Measurements from ENCODE around the gene CLUH.
A peak's percentile ranks its signal among the peaks of the same experiment; 100 is the strongest.

The CLUH gene, protein sequence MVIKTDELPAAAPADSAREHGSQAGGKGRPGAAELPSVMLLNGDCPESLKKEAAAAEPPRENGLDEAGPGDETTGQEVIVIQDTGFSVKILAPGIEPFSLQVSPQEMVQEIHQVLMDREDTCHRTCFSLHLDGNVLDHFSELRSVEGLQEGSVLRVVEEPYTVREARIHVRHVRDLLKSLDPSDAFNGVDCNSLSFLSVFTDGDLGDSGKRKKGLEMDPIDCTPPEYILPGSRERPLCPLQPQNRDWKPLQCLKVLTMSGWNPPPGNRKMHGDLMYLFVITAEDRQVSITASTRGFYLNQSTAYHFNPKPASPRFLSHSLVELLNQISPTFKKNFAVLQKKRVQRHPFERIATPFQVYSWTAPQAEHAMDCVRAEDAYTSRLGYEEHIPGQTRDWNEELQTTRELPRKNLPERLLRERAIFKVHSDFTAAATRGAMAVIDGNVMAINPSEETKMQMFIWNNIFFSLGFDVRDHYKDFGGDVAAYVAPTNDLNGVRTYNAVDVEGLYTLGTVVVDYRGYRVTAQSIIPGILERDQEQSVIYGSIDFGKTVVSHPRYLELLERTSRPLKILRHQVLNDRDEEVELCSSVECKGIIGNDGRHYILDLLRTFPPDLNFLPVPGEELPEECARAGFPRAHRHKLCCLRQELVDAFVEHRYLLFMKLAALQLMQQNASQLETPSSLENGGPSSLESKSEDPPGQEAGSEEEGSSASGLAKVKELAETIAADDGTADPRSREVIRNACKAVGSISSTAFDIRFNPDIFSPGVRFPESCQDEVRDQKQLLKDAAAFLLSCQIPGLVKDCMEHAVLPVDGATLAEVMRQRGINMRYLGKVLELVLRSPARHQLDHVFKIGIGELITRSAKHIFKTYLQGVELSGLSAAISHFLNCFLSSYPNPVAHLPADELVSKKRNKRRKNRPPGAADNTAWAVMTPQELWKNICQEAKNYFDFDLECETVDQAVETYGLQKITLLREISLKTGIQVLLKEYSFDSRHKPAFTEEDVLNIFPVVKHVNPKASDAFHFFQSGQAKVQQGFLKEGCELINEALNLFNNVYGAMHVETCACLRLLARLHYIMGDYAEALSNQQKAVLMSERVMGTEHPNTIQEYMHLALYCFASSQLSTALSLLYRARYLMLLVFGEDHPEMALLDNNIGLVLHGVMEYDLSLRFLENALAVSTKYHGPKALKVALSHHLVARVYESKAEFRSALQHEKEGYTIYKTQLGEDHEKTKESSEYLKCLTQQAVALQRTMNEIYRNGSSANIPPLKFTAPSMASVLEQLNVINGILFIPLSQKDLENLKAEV (N-terminal part only)

DNA sequence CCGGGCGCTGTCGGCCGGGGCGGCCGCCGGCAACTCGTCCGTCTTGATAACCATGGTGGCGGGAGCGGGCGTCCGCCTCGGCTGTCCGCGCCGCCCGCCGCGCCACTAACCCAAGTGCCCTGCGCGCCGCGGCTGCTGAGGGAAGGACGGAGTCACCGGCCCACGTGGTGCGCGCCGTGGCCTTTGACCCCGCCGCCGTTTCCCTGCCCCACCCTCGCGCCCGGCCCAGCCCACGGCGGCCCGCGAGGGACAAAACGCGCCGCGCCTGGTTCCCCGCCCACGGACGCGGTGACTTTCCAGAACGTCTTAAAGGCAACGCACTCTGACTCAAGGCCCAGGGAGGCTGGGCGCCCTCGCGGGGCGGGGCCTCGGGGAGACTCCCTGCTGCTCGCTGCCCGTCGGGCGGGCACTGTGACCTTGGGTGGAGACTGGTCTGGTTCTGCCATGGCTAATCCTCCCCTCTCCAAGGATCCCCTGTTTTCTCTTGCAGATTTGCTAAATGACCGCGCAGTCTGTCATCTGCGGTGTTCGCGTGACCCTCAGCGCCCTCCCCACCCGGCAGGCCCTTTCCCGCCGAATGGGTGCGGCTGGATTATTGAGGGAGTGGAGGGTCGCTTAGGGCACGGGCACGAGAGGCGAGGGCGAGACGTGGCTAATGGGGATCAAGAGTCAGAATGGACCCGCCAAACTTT, at the start of gene CLUH:
TSS of gene CLUH (minus strand) at position 157 of the 692 bp plus-strand sequence. CDS start at position 54, 103 bp downstream.
- FAIRE-seq, result peak; percentile 82

DNA sequence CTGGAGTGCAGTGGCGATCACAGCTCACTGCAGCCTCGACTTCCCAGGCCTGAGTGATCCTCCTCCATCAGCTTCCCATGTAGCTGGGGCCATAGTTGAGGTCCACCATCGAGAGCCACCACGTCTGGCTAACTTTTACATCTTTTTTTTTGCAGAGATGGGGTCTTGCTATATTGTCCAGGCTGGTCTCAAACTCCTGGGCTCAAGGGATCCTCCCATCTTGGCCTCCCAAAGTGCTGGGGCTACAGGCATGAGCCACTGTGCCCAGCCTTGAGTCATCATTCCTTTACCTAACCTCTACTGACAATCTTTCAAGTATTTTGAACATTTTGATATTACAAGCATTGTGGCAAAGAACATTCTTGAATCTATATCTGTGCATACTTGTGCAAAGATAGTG, 47.3 kb upstream of the CLUH start:
- no peak for FAIRE-seq

DNA sequence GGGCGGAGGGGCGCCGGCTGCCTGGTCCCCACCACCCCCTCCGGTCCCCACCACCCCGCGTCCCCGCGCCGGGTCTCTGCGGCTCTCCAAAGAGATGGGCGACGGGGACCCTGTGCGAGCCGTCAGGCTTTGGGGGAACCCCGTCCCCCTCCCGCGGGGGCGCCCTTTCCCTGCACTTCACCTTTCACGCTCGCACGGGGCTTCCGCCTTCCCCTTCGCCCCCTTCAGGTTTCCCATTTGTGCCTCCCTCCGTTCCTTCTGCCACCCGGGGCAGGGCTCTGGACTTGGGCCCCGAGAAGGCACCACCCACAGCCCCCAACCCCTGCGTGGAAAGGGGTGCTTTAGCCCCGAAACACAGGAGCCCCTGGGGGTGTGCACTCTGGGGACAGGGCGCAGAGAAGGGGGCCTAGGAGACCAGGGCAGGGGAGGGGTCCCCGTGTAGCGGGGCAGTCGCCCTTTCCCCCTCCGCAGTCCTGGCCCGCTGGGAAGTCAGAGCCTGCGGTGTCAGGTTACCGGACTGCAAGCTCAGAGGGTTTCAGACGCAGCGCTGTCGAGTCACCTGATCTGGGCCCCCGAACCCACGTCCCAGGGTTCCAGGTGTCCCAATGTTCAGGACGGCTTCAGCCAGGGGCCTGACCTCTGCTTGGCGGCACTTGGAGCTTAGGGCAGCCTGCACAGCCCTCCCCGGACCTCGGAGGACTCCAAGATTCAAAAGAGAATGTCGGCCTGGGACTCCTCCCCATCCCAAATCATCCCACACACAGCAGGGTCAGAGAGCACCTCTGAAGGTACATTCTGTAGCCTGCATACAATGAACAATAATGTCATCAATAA, 44.5 kb upstream of the CLUH start:
- no peak for FAIRE-seq

DNA sequence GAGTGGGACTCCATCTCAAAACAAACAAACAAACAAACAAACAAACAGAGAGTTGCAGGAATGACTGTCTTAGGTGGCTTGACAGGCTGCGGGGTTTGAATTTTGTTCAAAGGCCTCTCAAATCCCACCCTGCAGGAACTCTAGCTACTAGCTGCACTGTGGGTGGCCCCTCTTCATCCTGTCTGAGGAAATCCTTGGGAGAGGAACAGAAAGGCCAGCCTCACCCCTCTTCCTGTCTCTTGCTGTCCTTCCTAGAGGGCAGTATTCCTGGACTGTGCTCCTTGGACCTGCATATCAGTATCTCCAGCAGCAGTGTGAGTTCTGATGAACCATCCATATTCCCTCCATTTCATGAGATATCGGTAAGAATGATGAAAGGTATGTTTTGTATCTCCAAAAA, 39.9 kb upstream of the CLUH start:
- no peak for FAIRE-seq

DNA sequence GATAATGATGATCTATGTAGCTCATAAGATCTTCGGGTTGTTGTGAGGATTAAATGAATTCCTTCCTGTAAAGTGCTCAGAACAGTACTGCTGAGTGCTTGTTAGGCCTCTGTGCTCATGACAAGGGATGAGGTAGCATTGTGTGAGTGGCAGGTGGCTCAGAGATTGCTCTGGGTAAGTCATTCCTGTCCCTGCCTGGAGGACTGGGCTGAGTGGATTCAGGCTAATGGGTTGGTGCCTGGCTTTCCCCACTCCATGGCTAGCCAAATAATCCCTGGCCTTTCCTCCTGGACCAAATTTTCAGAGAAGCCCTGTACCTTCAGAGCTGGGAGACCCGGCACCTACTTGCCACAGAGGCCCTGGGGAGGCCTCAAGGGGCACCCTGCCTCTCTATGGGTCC, 39.2 kb upstream of the CLUH start:
- no peak for FAIRE-seq

DNA sequence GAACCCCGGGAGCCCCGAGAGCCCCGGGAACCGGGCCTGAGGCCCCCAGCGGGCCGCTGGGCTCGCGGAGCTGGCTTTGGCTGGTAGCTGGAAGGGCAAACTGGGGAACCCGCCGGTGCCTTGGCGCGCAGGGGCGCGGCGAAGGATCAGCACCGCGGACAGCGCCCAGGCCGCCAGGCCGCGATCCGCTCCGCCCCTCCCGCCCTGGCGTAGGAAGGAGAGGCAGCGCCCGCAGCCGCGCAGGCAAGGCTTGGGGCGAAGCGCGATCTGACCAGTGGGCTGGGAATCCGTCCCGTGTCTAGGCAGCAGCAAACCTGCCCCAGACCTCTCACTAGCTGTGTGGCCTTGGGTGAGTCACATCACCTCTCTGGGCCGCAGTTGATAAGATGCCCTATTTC, 38.2 kb upstream of the CLUH start:
- FAIRE-seq, result no peak

DNA sequence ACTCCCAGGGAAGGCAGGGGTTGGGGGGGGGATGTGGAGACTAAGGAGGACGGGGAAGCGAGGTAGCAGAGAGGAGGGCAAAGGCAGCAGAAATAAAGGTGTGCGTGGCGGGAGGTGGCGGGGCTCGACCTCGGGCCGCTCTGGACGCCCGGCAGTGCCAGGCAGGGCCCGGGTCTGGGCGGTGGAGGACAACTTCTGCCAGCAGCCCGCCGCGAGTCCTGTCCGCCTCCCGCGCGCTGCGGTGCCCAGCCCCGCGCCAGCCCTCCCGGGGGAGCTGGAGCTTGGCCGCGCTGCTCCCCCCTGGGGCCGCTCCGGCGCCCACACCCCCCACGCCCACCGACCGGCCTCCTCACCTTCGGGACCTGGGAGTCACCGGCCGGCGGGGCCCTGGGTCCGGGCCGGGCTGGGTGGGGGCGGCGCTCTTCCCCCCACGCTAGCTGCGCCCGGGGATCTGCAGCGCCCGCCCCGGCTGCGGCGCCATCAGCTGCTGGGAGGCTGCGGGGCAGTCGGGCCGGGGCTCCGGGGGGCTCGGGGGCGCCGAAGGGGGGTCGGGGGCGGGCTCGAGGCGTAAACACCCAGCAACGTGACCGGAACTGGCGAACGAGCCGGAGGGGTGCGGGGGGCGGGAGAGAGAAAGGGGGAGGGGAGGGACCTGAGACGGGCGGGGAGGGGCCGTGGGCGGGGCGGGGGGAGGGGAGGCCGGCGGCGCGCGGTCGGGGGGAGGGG, 37.7 kb upstream of the CLUH start, which contains the start of gene CCDC92B:
TSS of gene CCDC92B (minus strand) at position 595 of the 726 bp plus-strand sequence. CDS start 14,507 bp downstream, outside the sequence.
- no peak for FAIRE-seq

DNA sequence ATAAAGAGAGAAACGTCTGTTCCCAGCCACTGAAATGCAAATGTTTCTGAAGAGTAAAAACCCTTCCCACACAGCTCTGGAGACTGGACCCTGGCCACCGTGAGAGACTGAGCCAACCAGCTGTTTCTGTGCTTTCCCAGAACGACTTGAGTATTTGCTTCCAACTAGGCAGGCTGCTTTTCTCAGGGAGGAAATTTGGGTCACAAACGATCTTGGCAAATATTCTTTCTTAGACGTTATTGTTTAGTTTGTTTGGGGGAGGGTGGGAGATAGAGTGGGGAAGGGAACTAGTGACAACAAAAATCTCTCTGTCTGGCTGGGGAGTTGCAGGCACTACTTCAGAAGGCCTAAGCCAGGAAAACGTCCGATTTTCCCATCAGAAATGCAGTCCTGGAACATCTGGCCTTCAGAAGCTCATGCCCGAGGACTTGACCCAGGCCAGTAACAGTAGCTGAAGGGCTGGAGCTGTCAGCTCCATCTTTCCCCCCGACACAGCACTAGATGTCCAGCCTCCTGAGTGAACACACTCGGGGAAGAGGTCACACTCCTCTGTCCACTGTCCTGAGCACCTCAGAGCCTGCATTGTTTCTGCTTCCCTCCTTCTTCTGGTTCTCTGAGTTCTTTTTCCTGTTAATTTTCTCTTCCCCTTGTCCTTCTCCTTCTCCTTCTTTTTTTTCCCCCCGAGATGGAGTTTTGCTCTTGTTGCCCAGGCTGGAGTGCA, 33.9 kb upstream of the CLUH start:
- FAIRE-seq, result no peak

DNA sequence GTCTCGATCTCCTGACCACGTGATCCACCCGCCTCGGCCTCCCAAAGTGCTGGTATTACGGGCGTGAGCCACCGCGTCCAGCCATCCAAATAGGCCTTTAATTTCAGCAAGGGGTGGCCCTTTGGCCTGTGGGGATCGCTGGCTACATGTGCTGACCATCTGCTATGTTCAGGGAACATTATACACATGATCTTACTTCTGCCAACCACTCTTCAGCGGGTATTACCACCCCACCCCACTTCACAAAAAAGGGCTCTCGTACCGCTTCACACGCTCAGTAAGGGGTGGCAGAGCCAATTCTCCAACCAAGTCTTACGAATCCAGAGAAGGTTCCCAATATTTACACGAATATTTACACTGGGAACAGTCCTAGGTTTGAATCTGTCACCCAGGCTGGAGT, 26.1 kb upstream of the CLUH start:
- no peak for FAIRE-seq

DNA sequence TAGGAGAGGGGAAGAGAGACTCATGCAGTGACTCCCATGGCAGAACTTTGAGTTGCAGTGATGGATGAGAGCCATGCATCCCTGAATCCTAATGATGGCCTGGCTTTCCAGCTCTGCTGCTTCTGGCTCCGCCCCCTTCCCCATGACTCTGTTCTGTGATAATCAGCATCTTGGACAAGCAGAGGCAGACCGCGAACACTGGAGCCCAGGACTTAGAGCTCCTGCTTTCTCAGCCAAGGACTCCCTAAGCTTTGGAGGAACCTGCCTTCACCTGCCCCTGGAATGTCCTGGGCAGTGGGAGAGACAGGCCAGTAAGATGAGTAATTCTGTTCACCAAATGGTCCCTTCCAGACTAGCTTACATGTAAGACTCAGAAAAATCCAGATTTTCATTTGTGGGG, 25.4 kb upstream of the CLUH start:
- no peak for FAIRE-seq

DNA sequence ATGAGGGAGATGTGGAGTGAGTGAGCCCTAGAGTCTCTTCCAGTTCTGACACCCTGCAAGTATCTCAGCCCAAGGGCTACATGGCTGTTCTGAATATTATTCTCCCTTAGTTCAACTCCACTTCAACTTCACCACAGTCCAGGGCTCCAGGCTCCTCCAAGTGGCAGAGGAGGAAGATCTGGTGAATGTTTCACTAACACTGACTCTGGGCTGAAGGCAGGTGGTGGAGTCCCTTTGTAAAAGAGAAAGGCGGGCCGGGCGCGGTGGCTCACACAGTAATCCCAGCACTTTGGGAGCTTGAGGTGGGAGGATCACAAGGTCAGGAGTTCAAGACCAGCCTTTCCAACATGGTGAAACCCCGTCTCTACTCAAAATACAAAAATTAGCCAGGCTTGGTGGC, 24.3 kb upstream of the CLUH start:
- FAIRE-seq, result no peak

DNA sequence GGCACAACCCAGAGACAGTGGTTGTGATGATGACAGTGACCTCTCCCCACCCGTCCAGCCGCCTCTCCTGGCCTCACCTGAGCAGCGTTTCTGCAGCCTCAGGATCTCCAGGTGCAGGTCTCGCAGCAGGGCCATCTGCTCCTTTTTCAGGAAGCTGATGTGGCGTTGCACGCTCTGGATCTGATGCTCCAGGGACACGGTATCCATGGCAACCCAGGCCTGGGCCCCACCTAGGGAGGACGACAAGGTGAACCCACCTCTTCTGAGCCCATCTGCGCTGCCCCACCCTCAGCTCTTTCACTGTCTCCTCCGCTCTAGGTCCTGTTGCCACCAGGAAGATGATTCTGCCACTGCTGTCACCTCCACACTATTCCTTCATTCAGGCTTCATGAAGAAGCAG, 23.4 kb upstream of the CLUH start:
- no peak for FAIRE-seq

DNA sequence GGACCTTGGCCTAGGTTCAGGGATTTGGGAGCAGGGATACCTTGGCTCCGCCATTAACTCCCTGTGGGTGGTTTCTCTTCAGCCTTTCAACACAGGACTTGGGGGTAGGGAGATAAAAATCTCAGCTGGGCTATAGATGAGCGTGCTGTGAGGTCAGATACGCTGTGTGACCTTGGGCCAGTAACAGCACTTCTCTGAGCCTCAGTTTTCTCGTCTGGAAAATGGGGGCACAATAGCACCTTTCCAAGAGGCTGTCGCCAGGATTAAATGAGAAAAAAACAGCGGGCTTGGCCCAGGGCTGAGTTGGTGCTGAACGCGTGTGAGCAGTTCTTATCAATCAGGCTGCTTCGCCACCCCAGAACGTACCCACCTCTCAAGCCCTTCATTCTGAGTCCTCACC, 20.2 kb upstream of the CLUH start:
- FAIRE-seq, result no peak

DNA sequence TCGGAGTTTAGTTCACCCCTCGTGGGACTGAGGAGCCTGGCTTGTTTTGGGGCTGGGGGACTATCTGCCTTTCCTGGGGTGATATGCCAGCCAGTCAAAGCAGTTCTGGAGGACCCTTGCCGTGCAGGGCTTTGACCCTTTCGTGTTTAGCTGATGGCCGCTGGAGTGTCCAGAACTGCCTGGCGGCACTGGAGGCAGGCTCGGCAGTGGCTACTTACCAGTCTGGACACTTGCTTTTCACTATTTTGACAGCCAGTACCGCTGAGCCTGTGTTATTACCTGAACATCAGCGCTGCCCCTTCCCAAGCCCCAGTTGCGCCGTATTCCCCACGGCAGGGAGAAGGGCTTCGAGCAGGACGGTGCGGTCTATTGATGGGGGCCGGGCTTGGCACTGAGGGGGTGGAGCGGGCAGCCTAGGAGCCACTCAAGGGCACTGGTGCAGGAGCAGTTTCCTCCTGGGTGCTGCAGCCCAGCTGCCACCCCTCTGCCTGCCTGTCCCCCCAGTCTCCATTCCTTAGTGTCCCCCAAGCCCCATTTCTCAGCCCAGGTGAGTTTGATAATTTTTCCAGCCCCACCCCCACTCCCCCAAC, 19.3 kb upstream of the CLUH start:
- FAIRE-seq, result no peak

DNA sequence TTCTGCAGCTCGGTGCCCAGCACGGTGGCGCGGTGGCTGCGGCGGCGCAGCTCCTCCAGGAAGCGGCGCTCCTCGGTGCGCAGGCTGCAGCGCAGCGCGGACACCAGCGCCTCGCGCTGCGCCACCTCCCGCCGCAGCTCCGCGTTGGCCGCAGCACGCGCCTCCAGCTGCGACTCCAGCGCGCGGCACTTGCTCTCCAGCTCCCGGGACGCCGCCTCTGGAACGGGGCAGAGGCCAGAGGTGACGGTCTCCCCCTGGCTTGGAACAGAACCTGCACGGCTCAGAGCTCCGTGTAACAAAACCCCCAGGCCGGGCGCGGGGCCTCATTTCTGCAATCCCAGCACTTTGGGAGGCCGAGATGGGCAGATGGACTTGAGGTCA, 13.2 kb upstream of the CLUH start:
- no peak for FAIRE-seq

DNA sequence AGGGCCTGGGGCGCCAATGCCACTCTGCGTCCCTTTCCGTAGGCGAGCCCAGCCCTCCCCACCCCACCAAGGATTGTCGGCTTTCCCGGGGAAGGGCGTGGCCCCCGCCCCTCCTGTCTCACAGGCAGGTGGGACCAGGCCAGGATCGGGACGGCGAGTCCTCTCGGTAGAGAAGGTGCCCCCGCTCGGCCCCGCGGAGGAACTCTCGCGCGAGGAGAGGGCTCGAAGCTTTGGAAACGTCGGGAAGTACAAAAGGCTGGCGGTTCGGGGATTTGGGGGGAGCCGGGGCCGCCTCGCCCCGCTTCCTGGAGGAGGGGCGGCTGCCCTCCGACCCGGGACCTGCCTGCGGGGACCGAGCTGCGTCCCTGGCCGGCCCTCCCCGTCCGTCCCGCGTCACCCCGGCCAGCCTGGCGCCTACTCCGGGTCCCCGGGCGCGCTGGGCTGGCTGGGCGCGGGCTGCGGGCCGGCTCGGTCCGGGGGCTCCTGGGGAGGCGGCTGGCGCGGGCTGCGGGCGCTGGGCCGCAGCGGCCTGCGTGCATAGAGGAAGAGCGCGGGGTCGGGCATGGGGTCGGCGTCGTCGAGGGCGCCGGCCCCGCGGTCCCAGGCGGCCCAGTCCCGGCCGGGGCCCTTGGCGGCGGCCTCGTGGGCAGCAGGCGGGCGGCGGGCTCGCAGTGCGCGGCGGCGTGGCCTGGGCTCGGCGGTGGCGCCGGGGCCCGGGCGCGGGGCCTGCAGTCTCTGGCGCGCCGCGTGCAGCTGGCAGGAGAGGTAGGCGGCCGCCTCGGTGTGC, 12.6 kb upstream of the CLUH start:
- FAIRE-seq, result no peak

DNA sequence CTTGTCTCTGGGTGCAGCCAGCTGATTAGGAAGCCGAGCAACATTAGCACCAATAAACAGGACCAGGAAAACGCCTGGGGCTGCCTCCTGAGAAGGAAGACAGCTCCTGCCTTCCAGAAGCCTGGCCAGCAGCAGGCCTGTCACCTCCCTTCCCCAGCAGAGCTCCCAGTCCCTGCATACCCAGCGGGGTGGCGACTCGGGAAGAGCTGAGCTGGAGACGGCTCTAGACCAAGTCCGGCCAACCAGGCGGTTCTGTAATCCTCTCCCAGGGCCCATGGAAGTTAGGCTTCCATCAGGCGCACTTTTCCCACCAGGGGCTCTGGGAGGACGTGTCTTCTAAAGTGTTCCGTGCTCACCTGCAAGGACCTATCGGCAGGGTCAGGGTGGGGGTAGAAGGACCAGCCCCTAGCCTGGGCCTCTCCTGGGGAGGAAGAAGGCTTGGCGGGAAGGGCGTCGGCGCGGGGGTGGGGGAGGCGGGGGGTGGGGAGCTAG, 12.0 kb upstream of the CLUH start:
- no peak for FAIRE-seq

DNA sequence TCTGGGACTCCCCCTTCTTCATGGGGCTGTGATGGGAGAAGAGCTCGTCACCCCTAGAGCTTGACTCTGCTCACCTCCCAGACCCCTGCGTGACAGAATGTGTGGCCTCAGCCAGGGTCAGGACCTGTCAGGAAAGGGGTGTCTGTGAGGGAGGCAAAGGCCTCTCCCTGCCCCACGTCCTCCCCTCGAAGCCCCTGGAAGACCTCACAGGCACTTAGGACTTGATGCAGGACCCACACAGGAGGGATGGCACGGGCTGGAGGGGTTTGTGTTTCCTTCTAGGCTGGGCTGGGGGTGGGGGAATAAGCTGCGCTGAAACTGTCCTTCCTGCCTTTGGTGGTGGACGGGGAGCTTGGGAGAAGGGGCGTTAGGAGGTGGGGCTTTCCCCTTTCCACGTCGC, 11.0 kb upstream of the CLUH start:
- no peak for FAIRE-seq

DNA sequence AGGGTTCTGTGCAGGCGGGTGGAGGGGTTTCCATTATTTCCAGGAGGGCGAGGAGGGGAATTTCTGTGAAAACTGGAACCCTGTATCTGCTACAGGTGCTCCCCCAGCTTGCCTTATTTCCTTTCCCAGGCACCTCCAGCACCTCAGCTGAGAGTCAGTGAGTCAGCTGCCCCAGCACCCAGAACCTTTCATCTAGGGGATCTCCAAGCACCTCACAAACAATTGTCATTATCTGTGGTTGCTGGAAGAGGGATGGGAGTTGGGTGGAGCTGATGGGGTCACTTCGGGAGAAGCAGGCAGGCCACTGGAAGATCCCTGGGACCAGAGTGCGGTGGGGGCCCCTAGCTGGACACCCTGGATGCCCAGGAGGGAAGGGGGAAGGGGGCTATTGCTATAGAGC, 10.0 kb upstream of the CLUH start:
- no peak for FAIRE-seq

Data from islet of Langerhans (tissue), 1 donor.